Medulla oblongata (tissue), 1 donor: ENCODE data around the gene PPARG.
"Not testable (repeated sequence)": the region's sequence is repeated elsewhere in the genome, so short reads cannot be mapped to it uniquely, and the experiment has no call there.

Experiments
- DNase-seq: peaks from one replicate; pipeline ENCODE4 v3.0.0-alpha.2; 2015; ENCODE audit errors: extremely low spot score

The PPARG gene

DNA sequence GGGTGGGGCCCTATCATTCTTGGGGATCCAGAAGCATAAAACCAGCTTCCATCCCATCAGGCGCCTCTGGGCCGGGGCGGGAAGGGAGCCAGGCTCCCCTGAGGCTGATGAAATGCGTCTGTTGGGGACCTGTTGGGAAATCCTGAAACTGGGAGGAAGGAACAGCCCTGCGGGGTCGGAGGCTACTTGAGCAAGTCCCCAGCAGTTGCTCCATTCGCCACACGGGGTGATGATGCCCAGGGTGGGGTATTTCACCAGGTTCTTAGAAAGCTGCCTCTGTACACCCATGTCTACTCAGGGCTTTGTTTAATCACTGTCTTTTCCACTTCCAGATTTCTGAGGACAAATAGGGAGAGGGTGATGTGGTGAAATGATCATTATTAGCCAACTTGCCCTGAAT lies 170.0 kb downstream of the PPARG start:
- no peak for DNase-seq

DNA sequence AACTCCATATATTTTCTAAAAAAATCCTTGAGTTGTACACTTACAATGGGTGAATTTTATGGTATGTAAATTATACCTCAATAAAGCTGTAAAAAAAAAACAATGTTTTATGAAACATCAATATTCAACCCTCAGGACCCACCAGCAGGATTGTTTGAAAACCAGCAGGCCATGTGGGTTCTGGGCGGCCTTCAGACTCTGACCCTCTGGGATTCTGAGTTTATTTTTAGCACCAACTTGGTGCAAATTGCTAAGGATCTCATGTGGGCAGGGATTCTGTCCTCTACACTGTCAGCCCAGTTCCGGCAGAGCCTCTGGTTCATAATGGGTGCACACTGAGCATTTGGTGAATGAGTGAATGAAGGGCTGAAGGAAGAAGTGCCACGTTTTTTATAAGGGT lies 171.3 kb downstream of the PPARG start:
- no peak for DNase-seq

DNA sequence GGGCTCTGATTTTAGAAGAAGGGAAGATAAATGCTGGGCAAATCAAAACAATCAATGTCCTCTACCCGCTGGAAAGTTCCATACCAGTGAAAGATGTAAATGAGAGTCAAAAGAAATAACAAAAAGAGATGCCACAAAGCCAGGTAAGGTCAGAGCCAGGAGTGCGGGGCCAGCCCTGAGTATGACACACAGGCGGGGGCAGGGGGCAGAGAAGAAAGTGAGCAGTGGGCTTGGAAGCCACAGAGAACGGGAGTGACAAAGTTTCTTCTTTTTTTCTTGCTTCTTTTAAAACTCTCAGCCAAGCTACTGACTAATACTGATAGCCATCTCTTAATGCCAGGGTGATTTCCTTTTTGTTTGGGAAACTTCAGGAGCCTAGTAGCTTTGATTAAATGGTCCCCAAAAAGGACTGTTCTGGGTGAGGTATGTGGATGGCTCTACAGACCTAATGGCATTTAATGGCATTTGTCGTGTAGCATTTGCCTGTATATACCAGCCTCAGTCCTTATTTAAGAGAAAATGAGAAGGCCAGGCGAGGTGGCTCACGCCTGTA lies 172.3 kb downstream of the PPARG start:
- no peak for DNase-seq

DNA sequence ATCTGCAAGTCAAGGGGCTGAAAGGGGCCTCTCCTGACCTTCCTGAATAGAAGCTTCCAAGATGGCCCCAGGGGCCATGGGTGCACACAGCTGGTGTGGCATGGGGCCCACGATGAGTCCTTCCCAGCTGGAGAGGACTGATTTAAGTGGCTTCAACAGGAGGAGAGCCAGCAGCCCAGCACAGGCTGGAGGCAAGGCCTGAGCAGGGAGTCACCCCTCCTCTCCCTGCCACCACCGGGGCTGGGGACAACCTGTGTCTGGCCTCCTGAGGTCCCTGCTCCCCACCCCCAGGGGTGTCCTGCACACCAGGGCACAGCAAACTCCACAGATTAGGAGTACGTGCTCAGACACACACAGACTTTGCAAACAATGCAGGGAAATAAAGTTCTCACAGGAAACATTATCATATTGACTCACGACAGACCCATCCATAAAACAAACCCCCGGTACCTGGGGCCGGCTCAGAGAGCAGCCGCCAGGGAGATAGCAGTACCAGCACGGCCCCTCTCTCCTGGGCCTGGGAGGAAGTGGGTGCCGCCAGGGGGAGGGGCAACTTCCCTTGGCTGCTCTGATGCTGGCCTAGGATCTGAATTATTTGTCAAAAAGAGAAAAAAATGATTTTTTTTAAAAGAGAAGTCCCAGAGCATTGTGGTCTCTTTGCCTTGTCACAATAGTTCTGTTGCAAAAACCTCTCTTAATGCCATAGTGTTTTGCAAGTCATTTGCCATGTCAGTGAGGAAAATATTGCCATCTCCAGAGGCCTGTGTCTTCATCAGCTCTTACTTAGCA lies 173.5 kb downstream of the PPARG start:
- DNase-seq = no peak

DNA sequence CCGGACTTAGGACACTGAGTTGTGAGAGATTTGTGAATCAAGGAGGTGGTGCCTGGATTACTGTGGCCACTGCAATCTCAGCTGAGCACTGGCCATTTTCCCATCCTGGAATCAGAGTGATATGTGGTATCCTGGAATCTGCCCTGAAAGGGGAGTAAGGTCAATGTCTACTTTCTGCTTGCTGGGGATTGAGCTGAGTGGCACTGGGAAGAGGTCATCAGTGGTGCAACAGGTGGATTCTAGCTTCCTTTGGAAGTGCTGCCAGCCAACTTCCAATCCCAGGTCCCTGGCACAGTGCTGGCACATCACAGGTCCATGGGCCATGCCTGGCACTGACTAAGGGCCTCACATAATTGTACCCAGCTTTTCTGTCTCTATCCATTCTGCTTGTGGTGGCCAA lies 174.8 kb downstream of the PPARG start:
- no peak for DNase-seq

DNA sequence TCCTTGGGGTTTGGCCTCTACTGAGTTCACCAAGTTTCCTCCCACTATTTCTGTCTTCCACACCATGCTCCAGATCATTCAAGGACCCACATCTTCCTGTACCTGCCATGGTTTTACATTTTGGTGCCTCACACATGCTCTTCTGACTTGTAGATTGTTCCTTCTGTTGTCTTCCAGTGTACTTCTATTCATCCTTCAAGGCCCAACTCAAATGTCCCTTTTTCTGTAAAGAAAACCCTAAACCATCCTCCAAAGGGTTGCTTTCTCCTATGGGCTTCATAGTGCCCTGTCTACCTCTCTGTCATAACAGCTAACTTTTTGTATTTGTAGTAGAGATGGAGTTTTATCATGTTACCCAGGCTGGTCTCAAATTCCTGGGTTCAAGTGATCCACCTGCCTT lies 175.3 kb downstream of the PPARG start:
- no peak for DNase-seq

DNA sequence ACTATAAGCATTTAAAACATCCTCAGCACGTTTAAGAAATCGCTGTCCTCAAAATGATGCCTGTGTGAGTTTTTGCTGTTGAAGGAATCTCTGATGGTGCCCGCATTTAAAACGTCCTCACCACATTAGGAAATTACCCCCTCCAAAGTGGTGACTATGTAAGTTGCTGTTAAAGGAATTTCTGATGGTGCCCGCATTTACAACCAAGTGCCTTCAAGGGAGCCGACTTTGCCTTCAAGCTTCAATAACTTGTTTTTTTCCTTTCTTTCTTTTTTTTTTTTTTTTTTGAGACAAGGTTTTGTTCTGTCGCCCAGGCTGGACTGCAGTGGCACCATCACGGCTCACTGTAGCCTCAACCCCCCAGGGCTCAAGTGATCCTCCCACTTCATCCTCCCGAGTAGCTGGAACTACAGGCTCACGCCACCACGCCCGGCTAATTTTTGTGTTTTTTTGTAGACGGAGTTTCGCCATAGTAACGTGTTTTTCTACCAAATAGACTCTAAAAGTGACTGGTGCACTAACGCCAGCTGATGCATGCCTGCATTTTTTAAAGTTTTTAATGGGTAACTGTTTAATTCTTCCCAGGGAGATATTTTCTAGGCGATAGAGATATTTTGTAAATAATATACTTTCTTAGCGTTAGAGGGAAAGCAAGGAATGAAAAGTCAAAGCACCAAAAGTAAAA lies 176.4 kb downstream of the PPARG start:
- DNase-seq = no peak

DNA sequence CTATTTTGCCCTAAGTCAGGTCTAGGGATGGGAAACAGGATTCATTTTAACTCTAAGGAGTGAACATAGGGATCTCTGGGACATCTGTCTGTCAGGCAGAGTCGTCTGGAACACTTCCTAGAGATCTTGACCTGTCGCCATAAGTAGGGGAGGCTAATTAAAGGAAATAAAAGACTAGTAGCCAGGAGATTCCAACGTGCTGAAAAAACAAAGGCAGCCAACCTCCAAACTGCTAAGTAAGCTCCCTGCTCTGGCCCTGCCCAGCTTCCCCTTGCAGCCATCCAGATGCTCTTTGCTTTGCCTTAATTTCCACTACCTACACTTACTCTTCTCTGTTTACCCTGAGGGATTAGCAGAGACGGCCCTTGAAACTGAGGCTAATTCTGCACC lies 177.0 kb downstream of the PPARG start:
- DNase-seq = no peak

DNA sequence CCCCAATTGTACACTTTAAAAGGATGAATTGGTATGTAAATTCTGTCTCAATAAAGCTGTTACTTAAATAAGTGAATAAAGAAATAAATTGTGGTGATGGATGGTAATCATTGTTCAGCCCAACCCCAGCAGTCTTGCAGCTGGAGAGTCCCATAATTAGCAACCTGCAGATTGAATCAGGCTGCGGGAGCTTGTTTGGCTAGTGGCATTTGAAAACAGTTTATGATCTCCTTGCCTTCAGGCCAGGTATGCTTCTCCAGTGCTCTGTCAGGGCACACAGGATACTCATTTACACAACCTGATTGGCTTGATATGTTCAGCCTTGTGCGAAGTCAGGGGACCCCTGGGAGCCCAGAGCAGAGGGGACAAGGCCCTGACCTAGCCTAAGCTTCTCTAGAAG lies 178.9 kb downstream of the PPARG start:
- no peak for DNase-seq

DNA sequence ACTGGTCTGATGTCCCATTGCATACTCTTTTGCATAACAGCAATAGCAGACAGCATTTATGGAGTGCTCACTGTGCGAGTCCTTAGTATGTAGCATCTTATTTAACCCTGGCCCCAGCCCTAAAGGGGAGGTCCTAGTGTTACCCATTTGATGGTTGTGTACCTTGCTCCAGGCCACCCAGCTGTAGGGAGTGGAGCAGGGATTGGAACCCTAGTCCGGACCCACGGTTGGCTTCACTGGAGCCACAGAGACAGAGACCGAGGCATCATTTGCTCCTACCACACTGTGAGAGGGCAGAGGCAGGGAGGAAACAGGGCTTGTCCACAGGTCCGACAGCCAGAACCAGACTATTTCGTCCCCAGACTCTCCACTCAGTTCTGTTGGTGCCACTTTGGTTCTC lies 179.4 kb downstream of the PPARG start:
- DNase-seq = no peak

DNA sequence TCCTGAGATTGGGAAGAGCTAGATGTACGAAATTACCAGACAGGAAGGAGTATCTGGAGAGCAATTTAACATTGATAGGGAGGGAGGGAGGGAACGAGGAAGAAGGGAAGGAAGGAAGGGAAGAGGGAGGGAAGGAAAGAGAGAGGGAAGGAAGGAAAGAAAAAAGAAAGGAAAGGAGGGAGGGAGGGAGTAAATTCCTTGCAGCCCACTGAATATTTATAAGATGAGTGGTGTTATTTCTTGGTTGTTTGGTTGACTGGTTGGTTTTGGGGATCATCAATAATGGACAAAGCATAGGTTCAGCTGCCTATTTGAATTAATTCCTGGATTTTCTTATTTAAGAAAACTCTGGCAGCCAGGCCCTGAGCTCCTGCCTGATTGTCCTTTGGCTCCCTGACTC lies 179.9 kb downstream of the PPARG start:
- DNase-seq = no peak

DNA sequence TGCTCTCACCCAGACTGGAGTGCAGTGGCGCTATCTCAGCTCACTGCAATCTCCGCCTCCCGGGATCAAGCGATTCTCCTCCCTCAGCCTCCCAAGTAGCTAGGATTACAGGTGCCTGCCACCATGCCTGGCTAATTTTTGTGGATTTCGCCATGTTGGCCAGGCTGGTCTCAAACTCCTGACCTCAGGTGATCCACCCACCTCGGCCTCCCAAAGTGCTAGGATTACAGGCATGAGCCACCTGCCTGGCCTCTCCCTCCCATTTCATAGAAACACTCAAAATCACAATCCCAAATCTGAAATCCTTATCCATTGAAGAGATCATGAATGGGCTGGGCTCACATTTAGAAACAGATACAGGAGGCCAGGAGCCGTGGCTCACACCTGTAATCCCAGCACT lies 180.4 kb downstream of the PPARG start:
- DNase-seq = not testable (repeated sequence)

DNA sequence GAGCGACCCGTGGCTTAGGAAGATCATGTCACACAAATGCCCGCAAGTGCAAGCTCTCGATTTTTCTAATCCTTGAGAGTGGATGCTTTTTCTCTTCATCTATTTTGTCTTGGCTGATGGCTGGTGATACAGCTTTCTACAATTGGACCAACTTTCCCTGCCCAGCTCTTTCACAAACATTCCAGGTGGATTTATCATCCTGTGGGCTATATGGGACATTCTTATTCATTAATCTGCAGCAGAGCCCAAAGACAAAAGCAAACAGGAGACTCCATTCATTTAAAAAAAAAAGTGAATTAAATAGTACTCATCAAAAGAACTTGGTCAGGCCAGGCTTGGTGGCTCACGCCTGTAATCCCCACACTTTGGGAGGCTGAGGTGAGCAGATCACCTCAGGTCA lies 181.2 kb downstream of the PPARG start:
- DNase-seq = no peak

DNA sequence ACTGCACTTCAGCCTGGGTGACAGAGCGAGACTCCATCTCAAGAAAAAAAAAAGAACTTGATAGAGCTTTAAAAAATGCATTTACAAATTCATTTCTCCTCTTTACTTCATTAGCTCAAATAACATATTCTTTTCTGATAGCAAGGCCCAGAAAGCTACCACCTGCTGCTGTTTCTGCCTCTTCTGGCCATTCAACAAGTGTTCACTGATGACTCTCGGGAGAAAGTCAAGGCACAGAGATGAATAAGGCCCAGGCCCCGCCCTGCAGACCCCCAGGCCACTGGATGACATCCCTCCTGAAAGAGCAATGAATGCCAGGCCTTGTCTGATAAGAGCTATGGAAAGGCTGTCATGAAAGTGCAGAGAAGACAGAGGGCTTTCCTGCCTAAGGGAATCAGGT lies 181.8 kb downstream of the PPARG start:
- no peak for DNase-seq

DNA sequence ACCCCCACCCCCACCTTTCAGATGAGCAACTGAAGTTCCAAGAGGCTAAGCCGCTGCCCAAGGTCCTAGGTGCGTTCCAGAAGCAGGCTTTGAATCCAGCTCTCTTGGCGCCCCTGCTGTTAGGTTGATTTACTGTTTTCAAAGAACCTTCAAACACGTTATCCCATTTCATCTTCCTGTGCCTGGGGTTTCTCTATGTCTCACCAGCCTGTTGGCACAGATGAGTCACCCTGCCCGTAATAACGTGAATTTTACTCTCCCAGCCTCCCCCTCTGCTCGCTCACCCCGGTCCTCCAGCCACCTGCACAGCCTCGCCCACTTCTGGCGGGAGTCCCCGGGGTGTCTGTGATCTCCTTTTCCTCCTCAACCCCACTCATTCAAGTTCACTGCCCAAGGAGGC lies 182.4 kb downstream of the PPARG start:
- DNase-seq = no peak

DNA sequence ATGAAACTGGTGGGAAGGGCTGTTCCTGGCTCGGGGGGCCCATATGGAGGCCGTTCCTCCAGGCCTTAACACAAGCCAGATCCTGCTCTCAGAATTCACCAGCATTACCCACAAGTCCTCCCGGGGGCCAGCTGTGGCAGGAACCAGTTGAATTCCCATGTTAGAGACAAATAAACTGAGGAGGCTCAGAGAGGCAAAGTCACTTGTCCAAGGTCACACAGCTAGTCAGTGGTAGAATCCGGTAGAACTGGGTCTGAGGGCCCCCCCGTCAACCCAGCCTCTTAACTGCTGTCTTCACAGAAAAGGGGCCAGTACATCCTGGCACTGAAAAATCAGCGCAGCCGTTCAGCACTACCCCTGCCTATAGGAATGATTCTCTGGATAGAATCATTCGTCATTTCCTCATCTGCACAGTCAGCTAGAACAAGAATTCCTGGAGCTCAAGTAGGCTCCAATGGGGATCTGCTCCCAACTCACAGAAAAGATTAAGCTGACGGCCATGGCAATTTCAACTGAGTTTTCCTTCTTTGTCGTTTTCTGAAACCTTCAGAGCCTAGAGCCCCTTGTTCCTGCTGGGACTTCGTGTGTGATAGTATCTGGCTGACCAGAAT lies 183.2 kb downstream of the PPARG start:
- no peak for DNase-seq

DNA sequence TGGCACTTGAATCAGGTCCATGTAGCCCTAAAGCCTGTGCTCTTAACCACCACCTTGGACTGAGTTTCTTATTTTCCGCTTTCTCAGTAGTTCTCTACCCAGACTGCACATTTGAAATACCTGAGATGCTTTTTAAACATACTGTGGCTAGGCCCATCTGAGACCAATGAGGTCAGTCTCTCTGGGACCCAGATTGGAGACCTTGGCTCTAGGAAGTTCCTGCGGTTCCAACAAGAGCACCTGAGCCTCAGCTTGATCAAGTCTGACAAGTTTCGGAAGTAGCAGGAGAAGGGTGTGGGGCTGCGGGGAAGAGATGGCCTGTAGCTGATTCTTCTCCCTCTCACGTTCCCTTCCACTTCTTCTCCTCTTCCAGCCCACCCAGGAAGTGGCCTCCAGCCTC lies 183.9 kb downstream of the PPARG start:
- DNase-seq = no peak

DNA sequence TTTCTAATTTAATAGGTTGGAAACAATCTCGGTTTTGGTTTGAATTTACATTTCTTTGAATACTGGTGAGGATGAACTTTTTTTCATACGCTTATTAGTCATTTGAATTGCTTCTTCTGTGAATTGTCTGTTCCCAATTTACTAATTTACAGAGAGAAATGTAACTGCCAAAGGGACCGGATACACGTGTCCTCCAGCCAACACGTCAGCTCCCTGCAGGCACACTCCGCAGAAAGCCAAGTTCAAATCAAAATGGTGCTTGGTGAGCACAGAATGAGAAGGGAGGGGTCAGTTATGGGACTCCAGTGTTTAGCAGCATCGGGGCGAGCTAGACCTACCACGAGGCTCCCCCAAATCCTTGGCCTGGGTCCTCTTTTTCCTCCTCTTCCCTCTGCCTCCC lies 184.6 kb downstream of the PPARG start:
- DNase-seq = no peak

DNA sequence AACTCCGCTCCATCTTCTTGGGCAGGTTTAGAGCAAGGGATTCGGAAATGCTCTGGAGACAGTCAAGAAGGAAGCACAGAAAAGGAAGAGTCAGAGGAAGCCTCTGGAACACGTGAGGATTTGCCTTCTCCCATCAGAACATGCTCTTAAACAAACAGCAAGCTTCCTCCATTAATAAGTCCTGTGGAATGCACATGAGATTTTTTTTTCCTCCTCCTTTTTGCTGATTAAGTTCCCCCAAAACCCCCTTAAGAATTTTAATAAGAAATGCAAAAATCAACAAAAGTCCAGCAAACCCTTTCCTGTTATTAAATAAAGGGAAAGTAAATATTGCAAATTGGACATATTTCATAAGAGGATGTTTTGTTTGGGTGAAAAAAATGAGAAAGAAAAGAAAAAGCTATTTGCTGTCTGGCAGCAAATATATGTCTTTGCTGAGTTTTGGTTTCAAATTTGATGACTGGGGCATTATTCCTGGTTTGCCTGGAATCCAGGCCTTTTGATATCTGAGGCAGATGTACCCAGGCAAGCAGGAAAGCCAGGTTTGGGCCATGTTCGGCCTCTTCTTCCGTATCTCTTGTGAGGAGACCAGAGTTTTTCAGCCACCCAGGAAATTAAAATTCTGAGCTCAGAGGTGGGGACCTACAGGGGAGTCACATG lies 187.5 kb downstream of the PPARG start:
- DNase-seq = no peak

DNA sequence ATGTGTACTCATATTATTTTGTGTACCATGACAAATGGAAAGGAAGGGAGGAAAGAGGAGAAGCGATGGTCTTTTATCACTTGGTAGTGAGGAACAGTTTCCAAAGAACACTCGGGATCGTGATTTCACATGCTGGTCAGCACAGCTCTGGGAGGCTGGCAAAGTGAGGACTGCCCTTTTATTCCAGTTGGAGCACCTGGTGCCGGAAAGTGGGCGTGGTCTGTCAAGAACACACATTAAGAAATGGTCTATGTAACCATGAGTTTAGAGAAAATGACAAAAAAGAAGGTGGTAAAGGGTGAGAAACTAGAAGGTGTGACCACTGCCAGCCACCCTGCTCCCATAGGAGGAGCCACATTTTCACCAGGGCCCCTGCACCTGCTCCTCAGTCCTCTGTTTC lies 188.4 kb downstream of the PPARG start:
- DNase-seq = no peak

DNA sequence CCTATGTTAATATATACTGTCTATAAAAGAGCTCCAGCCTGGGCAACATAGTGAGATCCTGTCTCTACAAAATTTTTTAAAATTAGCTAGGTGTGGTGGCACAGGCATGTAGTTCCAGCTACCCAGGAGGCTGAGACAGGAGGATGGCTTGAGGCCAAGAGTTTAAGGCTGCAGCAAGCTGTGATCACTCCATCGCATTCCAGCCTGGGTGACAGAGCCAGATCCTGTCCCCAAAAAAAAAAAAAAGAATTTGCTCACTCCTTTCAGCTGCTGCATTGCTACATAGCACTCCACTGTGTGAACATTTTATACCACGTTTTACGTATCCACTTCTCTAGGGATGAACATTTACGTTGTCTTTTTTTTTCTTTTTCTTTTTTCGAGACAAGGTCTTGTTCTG lies 189.5 kb downstream of the PPARG start:
- DNase-seq = no peak

DNA sequence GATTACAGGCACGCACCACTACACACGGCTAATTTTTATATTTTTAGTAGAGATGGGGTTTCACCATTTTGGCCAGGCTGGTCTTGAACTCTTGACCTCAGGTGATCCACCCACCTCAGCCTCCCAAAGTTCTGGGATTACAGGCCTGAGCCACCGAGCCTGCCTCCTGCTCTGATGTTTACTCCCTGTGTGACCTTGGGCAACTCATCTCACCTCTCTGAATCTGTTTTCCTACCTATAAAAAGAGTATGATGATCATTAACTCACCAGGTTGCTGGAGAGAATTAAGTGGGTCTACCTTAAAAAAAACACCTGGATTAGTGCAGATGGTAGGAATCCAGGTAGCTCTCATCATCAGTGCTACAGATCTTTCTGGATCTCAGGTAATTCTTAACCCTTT lies 190.3 kb downstream of the PPARG start:
- not testable (repeated sequence) for DNase-seq
